Esophagus (tissue), 2 donors: ENCODE data around the gene PTCD2. TPM values are rescaled to one million over a fixed set of nuclear protein-coding genes. Genes with fewer than 3 reads are reported as not detected.
A peak's percentile ranks its signal among the peaks of the same experiment; 100 is the strongest.

Experiments used
- H3K27ac ChIP-seq, 2 donors: one replicate each; pipeline ENCODE4 v1.5.1; 2013; ENCODE audit warnings: low read depth in 2 of 2, mild to moderate bottlenecking in 2 of 2, inconsistent platforms in 1 of 2, low read length in 1 of 2, moderate library complexity in 1 of 2
- H3K27me3 ChIP-seq, 2 donors: one replicate each; pipeline ENCODE4 v1.6.1; 2013; ENCODE audit warnings: low read length in 2 of 2, control low read depth in 1 of 2, mild to moderate bottlenecking in 1 of 2; ENCODE audit not compliant: insufficient read depth in 2 of 2, control insufficient read depth in 1 of 2
- H3K36me3 ChIP-seq, 2 donors: one replicate each; pipeline ENCODE4 v1.6.1; 2013; ENCODE audit warnings: low read length in 1 of 2; ENCODE audit not compliant: control insufficient read depth in 2 of 2, insufficient read depth in 2 of 2
- H3K4me1 ChIP-seq, 2 donors: one replicate each; pipeline ENCODE4 v1.6.1; 2013; ENCODE audit warnings: low read length in 1 of 2; ENCODE audit not compliant: control insufficient read depth in 2 of 2, insufficient read depth in 2 of 2
- H3K4me3 ChIP-seq, 2 donors: one replicate each; pipeline ENCODE4 v1.5.1; 2013; ENCODE audit warnings: low read length in 2 of 2, mild to moderate bottlenecking in 2 of 2, low read depth in 1 of 2, moderate library complexity in 1 of 2
- H3K9me3 ChIP-seq, 2 donors: one replicate each; pipeline ENCODE4 v1.6.1; 2013; ENCODE audit warnings: mild to moderate bottlenecking in 2 of 2, low read depth in 1 of 2, low read length in 1 of 2, moderate library complexity in 1 of 2; ENCODE audit not compliant: control insufficient read depth in 2 of 2, insufficient read depth in 1 of 2
- WGBS, 2 donors: extraction: QIAGEN DNeasy Blood & Tissue Kit; methylation state at CpG; one replicate each; pipeline ENCODE4 v1.1.7; 2013; 5-methylcytosine and 5-hydroxymethylcytosine counted together
- polyA plus RNA-seq, 2 donors: library from polyadenylated mRNA; stranded (reverse); fragments of 200-250 nt; gene quantifications; one replicate each; pipeline ENCODE4 v1.2.3, GENCODE V29; 2013
- donor health status: healthy with polysubstance abuse.
- donor health status: Bipolar disorder and iron deficiency.

The PTCD2 gene
- polyA plus RNA-seq, 2 donors, result 1.9 to 3.2 TPM

GRCh38 chr5:72283358-72283757 lies 36.8 kb upstream of the PTCD2 start:
- peaks cover 0 to 2% of the 10 kb centered on the region in 2 donors for H3K36me3 ChIP-seq
- H3K4me3 ChIP-seq, result no peak overlapping the region
- peak overlapping the region in 1 of 2 donors; percentile 15 for H3K27ac ChIP-seq
- WGBS, 2 donors, result 67 to 85% methylated on average over 2 of the region's 2 CpGs
- H3K4me1 ChIP-seq, result no peaks in the 10 kb centered on the region
- no peaks in the 10 kb centered on the region for H3K27me3 ChIP-seq
- no peaks in the 10 kb centered on the region for H3K9me3 ChIP-seq

DNA sequence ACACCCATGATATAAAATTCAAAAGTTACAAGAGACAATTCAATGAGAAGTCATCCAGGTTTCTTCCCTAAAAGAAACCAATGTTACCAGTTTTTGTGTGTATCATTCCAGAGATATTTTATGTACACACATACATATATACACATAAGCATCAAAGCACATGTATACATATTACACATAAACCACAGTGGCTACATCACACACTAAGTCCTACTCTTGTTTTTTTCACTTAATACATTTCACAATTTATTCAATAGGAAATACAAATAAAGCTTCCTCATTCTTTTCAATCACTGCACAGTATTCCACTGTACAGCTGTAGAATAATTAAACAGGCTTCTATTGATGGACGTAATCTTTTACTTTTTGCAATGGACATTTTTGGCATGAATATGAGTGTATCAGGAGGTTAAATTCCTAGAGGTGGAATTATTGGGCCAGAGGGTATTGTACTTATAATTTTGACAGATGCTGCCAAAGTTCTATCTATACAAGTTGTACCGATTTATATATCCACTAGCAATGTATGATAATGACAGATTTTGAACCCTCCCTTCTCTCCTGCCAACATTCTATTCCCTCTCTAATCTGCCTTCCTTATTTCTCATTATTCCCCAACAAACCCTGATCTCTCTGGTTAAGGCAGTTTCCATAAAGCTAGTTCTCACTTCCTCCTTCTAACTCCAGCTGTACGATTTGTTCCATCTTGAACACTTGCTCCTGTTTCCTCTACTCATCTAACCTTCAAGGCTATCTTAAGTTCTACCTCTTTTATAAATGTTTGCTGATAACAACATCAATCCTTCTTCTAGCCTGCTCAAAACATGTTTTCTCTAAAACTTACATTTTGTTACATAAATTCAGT lies 35.4 kb upstream of the PTCD2 start:
- Histone ChIP-seq H3K9me3 (no peaks in the 10 kb centered on the region), H3K4me1 (no peaks in the 10 kb centered on the region), H3K27ac (no peak overlapping the region), H3K4me3 (no peak overlapping the region), H3K36me3 (peaks cover 0 to 6% of the 10 kb centered on the region in 2 donors), H3K27me3 (no peaks in the 10 kb centered on the region)
- WGBS, 2 donors, result 82 to 86% methylated on average over 3 of the region's 3 CpGs

DNA sequence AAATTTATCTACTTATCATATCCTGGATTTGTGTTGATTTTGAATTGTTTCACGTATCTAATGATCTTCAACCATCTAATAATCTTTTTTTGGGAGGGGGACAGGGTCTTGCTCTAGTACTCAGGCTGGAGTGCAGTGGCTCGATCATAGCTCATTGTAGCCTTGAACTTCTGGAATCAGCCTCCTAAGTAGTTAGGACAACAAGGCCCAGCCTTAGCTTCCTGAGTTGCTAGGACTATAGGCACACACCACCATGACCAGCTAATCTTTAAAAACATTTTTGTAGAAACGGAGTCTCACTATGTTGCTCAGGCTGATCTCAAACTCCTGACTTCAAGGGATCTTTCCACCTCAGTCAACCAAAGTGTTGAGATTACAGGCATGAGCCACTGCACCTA lies 34.8 kb upstream of the PTCD2 start:
- Histone ChIP-seq H3K4me3 (no peak overlapping the region), H3K27me3 (no peaks in the 10 kb centered on the region), H3K4me1 (no peaks in the 10 kb centered on the region), H3K9me3 (no peaks in the 10 kb centered on the region), H3K36me3 (peaks cover 0 to 6% of the 10 kb centered on the region in 2 donors), H3K27ac (no peak overlapping the region)
- whole genome bisulfite sequencing, 2 donors, result 94% methylated on average over 3 of the region's 3 CpGs

- Histone ChIP-seq H3K9me3 (no peaks in the 10 kb centered on the region), H3K4me1 (no peaks in the 10 kb centered on the region), H3K4me3 (no peak overlapping the region), H3K36me3 (peaks cover 0 to 6% of the 10 kb centered on the region in 2 donors), H3K27me3 (no peaks in the 10 kb centered on the region), H3K27ac (no peak overlapping the region)
- WGBS, 2 donors, result 96 to 97% methylated on average over 5 of the region's 5 CpGs
These were observed 33.4 kb upstream of the PTCD2 start for GRCh38 chr5:72286798-72287197.

DNA sequence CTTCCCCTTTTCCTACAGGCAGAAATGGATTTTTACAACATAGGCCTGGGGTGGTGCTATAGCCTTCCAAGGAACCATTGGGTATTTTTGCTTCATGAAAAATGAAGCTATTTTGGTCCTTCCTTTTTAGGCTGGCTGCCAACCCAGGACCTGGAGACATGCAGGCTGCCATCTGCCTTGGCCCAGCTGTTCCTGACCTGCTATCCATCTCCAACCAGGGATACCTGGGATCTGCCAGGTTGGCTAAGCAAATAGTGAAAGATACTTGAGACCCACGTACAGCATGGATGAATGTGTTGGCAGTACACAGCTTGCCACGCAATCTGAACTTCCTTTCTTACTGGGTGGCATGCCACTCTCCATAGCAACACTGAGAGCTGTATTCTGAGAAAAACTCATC lies 31.2 kb upstream of the PTCD2 start:
- no peaks in the 10 kb centered on the region for H3K27me3 ChIP-seq
- no peak overlapping the region for H3K4me3 ChIP-seq
- H3K27ac ChIP-seq, result no peak overlapping the region
- H3K4me1 ChIP-seq, result no peaks in the 10 kb centered on the region
- no peaks in the 10 kb centered on the region for H3K9me3 ChIP-seq
- H3K36me3 ChIP-seq, result peaks cover 3 to 6% of the 10 kb centered on the region in 2 donors
- WGBS, 2 donors, result 83 to 92% methylated on average over 2 of the region's 2 CpGs

GRCh38 chr5:72290356-72291133 lies 29.6 kb upstream of the PTCD2 start:
- H3K27ac ChIP-seq, result no peak overlapping the region
- no peak overlapping the region for H3K4me3 ChIP-seq
- H3K36me3 ChIP-seq, result peaks cover 3 to 6% of the 10 kb centered on the region in 2 donors
- no peaks in the 10 kb centered on the region for H3K27me3 ChIP-seq
- 91 to 95% methylated on average over 6 of the region's 6 CpGs for whole genome bisulfite sequencing, 2 donors
- no peaks in the 10 kb centered on the region for H3K4me1 ChIP-seq
- H3K9me3 ChIP-seq, result no peaks in the 10 kb centered on the region

DNA sequence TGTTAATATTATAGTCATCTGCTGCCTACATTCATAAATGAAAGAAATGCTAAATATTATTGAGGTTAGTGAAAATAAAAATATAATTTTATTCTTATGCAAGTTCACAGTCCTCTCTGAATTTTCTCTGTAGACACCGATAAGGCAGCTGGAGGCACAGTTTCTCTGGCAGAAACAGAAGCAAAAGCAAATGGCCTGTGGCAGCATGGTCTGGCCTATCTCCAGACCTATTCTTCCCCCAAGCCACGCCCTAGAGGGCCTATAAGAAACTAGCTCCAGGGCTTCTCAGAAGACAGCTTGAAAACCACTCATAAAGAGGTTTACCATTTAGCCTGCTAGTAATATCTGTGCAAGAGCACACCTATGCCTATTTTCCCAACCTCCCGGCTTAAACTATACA lies 28.6 kb upstream of the PTCD2 start:
- H3K27ac ChIP-seq, result no peak overlapping the region
- no peaks in the 10 kb centered on the region for H3K4me1 ChIP-seq
- H3K27me3 ChIP-seq, result no peaks in the 10 kb centered on the region
- no peaks in the 10 kb centered on the region for H3K9me3 ChIP-seq
- WGBS, 2 donors, result 79 to 87% methylated on average over 3 of the region's 3 CpGs
- no peak overlapping the region for H3K4me3 ChIP-seq
- H3K36me3 ChIP-seq, result peaks cover 3 to 6% of the 10 kb centered on the region in 2 donors

- Histone ChIP-seq H3K27me3 (no peaks in the 10 kb centered on the region), H3K9me3 (no peaks in the 10 kb centered on the region), H3K36me3 (peaks cover 3 to 4% of the 10 kb centered on the region in 2 donors), H3K4me3 (no peak overlapping the region), H3K4me1 (no peaks in the 10 kb centered on the region), H3K27ac (no peak overlapping the region)
- 95 to 100% methylated on average over 1 of the region's 1 CpG for whole genome bisulfite sequencing, 2 donors
These were observed 27.8 kb upstream of the PTCD2 start for GRCh38 chr5:72292411-72292810.

GRCh38 chr5:72293495-72294055 lies 26.6 kb upstream of the PTCD2 start:
- WGBS, 2 donors, result 88 to 90% methylated on average over 3 of the region's 3 CpGs
- H3K4me3 ChIP-seq, result no peak overlapping the region
- H3K9me3 ChIP-seq, result no peaks in the 10 kb centered on the region
- H3K27me3 ChIP-seq, result no peaks in the 10 kb centered on the region
- H3K27ac ChIP-seq, result no peak overlapping the region
- peaks cover 3 to 4% of the 10 kb centered on the region in 2 donors for H3K36me3 ChIP-seq
- no peaks in the 10 kb centered on the region for H3K4me1 ChIP-seq
